Putamen (tissue), 1 donor: ENCODE results near the gene NFASC.

Source experiments
- DNase-seq: peaks from one replicate; pipeline ENCODE4 v3.0.0-alpha.2; 2016; ENCODE audit warnings: low spot score

Gene NFASC

DNA sequence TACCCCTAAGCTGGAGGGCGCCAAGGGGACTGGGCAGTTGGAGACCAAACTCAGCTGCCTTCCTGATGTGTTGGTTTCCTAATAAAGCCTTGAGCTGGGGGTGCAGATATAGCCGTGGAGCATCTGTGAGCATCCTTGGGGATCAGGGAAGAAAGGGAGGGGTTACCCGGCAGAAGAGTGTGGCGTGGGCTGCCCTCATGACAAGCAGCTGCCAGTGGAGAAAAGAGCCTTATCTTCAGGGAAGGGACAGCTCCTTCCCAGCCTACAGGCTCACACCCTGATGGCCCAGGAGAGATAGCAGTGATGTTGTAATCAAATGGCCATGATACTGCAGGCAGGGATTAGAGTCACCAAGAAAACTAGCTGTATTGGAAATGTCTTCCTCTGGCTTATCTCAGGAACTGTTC lies 10.8 kb upstream of the NFASC start:
- DNase-seq, result no peak

DNA sequence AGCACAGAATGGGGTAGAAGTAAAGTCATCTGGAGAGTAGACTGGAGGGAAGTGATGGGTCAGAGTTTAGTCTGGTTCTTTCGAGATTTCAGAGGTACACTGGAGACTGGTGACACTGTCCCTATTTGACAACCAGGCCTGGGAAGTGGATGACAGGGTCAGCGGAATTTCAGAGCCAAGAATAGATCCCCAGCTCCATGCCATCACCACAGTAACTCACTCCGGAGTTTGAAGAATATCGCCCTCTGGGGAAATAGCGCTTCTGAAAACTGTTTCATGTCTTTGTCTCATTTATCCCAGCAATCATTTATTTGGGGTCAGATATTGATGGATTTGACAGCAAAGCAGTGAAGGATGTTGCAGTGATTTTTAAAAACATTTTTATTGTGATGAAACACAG lies 7.6 kb upstream of the NFASC start:
- no peak for DNase-seq

DNA sequence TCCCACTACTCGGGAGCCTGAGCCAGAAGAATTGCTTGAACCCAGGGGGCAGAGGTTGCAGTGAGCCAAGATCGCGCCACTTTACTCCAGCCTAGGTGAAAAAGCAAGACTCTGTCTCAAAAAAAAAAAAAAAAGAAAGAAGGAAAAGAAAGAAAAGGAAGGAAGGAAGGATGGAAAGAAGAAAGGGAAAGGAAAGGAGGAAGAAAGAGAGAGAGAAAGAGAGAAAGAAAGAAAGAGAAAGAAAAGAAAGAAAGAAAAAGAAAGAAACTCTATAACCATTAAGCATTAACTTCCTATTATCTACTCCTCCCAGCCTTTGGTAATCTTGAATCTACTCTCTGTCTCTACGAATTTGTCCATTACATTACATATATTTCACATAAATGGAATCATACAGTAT lies 6.9 kb upstream of the NFASC start:
- DNase-seq, result no peak

DNA sequence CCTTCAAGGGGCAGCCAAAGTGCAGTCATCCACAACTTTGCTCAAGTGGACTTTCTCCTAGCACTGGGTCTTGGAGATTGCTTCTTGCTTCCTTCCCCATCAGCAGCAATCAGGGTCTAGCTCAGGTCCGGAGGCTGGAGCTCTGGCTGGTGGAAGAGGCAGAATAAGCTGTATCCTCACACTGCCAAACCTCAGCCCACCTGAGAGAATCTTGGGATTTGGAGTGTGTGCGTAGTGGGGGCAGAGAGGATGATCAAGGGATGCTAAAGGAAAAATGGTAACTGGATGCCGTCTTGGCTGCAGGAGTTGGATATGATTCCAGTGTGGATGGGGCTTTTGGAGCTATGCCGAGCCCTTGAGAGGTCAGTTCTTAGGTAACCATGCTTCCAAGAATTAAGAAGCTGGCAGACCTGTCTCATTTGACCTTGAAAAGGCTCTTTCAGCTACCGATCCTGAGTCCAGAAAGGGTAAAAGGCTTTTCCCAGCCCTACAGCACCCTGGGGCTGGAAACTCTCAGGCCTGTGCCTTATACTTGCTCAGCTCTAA lies 4.5 kb upstream of the NFASC start:
- DNase-seq, result no peak

DNA sequence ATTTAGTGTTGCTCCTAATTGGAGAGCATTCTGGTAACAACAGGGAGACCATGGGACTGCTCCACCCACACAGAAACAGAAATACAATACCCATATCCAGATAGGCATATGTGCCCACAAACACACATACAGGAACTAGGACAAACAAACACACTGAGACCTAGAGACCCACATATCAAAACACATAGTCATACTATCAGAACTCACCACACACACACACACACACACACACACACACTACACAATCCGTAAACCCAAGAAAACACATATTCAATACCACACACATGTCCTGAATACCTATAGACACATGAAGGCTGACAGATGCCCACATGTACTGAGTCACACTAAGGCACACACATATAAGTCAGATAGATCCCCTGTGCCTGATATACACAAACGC lies 3.5 kb upstream of the NFASC start:
- DNase-seq, result no peak

DNA sequence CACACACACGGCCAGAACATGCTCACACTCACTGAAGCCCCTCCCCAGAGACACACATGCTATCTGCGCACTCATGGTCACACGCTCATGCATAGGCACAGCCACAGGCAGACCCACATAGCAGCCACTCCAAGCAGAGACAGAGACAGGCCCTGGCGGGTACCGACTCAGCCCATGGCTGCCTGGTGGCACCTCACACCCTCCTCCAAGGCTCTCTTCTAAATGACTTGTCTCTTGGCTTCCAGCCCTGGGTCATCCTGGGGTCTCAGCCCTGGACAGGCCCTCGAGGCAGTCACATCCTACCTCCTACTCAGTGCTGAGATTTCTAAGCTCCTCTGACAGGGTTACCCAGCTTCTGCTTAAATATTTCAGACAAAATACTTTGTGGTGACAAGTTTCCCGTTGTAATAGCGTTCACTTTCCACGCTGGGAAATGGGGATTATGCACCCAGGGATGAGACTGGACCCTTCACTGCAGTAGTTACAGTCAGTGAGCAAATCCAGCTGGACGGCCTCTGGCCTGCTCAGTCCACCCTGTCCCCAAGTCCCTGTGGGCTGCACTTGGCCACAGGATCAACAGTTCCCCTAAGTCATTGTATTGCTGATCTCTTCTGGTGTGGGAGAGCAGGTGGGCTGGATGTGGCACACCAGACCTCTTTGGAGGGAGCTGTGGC lies 2.9 kb upstream of the NFASC start:
- no peak for DNase-seq

DNA sequence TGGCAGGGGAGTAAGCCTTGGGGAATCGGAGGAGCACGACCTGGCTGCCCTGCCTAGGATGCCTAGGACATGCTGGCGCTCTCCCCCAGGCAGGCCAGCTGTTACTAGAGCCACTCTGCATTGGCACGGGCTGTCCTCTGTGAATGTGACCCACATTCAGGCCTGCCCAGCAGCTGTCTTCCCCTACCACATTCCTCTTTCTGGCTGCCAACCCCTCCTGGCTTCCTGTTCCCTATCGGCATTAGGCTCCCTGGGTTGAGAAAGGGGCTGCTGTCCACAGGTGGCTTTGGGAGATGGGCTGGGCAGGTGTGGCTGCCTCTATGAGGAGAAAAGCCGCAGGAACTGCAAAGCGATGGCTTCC lies 2.3 kb upstream of the NFASC start:
- DNase-seq, result peak; percentile 78

DNA sequence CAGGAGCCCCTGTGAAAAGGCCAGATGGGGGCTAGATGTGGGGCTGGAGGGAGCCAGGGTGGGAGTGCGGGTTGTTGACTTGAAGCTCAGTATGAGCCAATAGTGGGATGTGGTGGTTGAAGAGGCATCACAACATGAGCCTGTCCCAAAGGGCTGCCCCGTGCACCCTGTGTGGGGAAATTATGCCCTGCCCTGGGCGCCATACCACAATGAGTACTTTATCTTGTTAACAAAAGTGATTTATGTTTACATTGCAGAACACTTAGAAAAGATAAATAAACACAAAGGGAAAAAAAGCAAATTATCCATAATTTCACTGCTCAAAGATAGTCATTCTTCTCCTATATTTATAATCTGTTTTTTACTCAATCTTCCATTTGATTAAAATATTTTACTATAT lies 1.6 kb upstream of the NFASC start:
- DNase-seq, result no peak

DNA sequence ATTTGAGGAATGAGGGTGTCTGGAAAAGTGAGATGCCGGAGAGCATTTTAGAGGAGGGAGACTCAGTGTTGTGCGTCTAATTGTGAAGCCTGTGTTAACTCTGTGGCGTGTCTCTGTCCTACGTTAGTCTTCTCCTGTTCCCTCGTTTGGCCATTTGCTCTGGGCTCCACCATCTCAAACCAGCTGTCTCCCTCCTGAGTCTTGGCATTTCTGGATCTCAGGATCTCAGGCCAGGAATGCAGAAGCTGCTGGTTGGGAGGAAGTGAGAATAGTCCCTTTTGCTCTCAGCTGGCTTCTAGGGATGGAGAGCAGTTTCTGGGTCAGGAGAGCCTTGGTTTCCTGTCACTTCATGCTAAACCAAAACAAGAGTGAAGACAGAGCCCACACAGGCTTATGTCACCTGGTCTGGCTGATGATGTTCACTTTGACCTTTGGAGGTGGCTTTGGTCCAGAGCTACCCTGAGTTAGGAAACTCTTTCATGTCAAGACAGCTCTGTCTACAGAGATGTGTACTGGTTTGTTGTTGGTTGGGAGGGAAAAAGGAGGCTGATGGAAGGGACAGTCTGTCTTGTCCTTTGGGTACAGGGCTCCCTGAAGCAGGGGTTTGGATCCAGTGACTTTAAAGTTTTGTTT lies 859 bp downstream of the NFASC start:
- DNase-seq, result no peak

DNA sequence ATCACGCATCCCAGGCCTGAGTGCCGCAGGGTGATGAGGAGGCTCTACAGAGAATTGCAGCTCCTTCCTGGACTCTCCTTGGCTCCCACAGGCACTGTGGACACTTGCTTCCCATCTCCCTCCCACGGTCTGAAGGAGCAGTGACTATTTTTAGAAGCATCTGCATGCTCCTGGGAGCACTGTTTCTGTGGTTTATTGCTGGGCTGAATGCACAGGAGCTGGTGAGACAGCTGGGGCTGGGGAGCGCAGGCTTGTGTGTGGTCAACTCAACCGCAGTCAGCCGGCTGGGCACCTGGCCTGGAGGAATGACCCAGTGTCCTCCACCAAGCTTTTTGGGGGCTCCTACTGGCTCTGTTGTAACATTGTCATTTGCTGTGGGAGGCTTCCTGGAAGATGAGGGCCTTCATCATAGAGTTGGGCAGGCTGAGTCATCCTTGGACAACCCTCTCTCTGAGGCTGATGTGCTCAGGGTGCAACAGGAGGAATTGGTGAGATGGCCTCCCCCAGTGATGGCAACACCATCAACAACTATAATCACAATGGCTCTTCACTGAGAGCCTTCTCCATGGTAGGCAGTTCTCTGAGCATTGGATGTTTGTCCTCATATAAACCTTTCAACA lies 1.7 kb downstream of the NFASC start:
- DNase-seq, result no peak

DNA sequence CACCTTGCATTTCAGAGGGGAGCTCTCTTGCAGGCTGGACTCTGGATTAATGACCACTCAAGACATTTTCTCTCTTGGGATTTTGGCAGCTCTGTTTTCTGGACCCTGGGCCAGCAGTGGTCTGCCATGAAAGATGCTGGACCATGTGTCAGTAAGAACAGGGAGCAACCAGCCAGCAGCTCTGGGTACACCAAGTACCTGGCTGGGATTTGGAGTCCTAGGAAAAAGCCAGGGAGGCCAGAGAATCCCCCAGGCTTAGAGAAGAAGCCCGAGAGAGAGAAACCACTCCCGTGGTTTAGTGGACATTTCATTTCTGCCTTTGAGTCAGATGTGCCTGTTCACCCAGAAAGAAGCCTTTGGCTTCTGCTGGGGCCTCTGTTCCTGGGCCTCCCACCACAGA lies 2.5 kb downstream of the NFASC start:
- no peak for DNase-seq

DNA sequence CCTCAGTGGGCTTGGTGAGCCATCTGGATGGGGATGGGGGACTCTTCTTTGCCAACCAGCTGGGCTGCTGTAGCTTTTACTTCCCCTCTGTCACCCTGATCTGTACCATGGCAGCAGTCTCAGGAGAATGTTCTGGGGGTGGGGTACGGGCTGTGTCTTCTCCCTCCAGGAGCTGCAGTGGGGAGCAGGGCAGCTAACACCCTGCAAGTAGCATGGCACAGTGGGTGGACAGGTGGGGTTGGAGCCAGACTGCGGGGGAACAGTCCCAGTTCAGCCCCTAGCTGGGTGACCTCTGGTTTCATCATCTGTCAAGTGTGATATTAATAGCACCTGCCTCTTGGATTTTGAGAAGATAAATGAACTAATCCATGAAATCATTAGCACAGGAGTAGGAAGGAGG lies 3.1 kb downstream of the NFASC start:
- DNase-seq, result no peak

DNA sequence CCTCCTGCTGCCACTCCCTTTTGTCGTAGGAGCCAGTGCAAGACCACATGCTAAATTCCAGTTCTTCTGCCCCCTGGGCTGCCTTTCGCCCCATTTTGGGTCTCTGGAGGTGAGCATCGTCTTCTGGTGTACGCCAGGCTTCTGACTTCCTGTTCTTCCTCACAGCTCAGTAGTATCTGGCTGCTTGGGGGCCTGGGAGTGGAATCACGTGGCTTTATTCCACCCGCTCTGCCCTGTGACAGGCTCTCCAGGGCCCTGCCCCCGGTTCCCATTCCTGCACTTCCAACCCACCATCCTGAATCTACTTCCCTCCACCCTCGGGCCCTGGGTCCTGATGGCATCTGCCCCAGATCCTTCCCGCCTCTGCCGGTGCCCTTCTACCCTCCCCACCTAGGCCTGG lies 3.6 kb downstream of the NFASC start:
- no peak for DNase-seq

DNA sequence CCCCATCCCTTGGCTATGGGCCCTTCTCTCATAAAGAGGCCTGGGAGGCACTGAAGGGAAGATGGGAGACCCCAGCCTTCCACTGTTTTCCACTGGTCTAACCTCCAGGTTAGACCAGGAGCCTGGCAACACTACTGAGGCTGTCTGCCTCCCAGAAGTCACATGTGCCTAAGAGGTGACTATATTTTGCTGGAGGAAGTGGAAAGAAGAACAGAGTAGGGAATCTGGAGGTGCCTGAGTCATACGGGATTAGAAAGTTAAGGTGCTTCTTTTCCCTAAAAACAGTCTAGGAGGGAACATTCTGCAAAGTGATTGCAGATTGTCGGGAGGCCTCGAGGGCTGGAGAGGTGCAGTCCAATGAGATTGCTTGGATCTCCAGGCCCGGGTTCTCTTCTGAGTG lies 4.6 kb downstream of the NFASC start:
- DNase-seq, result no peak

DNA sequence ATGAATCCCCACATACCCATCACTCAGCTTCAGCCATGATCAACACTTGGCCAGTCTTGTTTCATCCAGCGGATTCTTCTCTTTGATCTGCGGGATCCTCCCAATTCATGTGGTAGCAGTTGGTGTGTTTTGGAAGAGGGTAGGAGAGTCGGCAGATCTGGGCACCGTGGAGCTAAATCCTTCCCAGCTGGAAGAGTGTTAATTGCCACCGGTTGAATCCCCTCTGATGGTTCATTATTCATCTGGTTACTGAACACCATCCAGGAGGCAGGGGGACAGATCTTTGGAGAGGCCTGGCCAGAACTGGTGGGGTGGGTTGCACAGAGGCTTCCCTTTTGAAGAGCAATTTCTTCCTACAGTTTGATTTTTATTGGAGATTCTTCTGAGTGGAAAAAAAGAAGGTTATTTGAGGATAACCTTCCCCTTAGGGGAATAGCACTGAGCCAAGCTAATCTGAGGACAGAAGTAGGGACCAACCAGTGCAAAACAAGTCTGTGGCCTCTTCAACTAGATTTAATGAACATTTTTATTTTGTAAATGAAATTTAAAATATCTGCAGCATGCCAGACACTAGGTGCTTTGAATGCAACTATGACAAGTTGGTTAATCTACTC lies 8.1 kb downstream of the NFASC start:
- DNase-seq, result no peak

DNA sequence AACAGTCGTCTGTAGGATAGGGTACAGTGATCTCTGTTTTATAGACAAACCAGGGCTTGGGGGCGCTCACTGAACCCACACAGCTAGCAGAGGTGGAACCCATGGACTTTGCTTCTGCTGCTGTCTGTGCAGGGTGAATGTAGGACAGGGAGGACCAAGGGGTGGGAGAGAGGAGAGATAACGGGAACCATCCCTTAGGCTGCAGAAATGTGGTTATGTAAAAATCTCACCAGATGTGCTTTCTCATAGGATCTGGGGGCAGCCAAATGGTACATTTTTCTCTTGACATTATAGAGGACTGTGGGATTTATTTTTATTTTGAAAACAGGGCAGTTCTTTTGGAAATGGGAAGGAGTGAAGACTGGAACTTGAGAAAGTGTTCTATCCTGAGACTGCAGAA lies 8.7 kb downstream of the NFASC start:
- no peak for DNase-seq

DNA sequence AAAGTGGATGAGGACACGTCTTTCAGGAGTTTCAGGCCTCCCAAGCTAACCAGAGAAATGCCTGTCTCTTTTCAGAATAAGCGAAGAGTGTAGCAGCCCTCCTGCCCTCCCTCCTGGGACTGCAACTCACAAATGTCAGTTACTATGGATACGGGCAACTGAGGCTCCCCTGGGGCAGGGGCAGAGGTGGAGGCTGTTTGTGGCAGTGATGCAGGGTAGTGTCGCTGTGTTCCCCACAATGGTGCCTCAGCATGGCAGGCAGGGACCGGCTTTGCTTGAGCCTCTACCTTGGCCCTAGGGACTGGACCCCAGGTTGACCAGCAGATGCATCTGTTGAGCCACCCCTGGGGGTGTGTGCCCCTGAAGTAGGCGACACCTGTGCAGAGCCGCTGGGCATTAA lies 10.2 kb downstream of the NFASC start:
- DNase-seq, result no peak

DNA sequence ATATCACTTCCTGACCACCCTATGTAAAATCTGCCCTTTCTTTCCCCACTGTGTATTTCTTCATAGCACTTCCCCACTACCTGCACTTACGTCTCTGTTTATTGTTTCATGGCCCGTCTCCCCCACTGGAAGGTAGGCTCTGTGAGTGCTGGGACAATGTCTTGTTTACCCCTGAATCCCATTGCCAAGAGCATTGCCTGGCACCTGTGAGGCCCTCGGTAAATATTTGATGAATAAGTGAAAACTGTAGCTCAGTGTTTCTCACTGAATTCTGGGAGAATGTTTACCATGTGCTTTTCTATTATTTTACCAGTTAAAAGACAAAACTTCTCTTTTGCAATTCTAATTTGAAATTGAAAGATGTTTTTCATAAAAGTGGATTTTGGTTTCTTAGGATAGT lies 11.8 kb downstream of the NFASC start:
- DNase-seq, result no peak

DNA sequence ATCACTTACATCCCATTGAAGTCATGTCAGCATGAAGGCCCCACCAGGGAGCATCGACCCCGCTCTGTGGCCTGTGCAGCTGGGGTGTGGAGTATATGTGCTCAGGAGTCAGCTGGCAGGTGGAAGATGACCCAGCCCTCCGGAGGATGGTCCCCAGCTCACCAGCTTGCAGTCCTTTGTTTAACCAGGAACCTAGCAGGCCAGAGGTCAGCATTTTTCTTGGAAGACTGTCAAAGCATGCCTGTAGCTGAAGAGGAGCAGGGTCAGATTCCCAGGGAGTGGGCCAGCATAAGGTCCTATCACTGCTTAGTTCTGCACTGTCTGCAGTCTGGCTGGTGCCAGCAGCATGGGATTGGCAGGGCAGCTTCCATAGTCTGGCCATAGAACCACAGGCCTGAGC lies 12.7 kb downstream of the NFASC start:
- DNase-seq, result no peak

DNA sequence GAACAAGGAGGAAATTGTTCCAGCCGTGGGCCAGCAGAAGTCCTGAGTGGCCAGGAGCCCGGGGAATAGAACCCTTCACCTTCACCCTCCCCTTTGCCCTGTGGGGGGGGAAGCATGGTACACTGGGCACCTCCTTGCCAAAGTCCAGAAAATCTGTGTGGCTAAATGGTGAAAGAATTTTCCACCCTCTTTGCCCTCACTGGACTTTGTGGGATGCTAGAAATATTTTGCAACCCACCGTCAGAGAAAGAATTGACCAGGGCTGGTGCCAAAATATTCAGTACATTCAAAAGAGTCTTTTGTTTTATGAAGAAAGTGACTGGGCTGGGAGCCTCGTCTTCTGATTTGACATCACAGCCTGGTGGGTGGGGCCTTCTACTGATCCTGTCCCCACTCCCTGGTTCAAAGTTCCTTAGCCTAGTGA lies 14.6 kb downstream of the NFASC start:
- peak; percentile 83 for DNase-seq

DNA sequence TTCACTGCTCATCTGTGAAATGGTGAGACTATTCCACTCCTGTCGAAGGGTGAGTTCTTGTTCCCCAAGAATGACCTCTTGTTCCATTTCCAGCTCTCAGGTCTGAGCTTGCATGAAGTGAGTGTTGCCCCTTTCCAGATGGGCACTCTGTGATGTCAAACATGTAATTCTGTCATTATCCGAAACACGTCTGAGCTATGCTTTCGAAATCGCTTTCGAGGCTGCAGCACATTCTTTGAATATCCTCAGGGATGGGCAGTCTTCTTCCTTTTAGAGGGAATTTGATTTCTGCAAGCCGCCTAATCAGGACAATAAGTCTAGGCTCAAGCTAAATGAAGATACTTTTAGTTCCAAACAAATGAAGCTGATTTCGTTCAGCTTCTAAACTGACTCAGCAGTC lies 15.1 kb downstream of the NFASC start:
- DNase-seq, result no peak

DNA sequence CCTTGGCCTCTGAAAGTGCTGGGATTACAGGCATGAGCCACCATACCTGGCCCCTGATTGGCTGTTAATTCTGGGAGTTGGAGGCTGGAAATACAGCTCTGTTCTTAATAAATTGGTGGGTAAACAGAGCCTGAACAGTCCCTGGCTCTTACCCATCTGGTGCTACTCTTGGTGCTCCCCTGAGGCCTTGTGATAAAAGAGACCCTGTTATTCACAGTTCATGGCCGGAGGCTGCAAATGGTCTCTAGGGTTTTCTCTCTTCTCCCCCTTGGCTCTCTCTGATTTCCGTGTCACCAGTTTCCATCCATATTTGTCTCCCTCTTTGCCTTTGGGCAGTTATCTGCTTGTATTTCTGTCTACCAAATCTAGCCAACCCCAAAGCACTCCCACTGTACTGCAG lies 17.2 kb downstream of the NFASC start:
- no peak for DNase-seq

DNA sequence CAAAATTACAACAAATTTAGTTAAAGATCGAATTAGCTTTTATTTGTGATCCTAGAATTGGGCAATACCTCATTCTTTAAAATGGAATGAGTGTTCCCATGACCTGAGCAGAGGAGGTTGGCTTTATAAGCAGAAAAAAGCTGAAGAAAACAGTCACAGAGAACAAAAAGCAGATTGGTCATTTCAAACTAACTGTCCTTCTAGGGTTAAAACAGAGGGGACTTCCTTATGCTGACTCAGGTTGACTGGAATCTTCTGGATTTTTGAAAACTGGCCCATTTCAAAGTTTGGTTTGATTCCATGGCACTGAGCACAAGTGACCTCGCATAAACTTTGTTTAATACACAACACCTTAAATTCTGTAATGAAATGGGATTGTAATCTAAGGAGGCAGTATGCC lies 17.6 kb downstream of the NFASC start:
- DNase-seq, result no peak
